Pancreas (tissue), 10 donors: ENCODE measurements around the gene CDC7. TPM values are rescaled to one million over a fixed set of nuclear protein-coding genes. Genes with fewer than 3 reads are reported as not detected.

Experiments used
- ATAC-seq, 4 donors: fragments of 200-7000 bp; cut with Tn5 transposase; one replicate each; pipeline versions ENCODE4 v1.8.0 to v1.9.1; 2020; ENCODE audit warnings: mild to moderate bottlenecking in 4 of 4, moderate library complexity in 4 of 4
- DNase-seq, 6 donors: peaks; one replicate each; pipeline ENCODE4 v3.0.0-alpha.2; 2020
- FAIRE-seq: peaks from 2 replicates; lab custom pipeline; 2012; peaks lifted over from hg19 to GRCh38; lab: Jason Lieb, UNC
- H3K27ac ChIP-seq, 4 donors: fragments of 200-600 bp; sonication (generic); 1 replicate in 3 of 4; 2 replicates in 1 of 4; pipeline versions ENCODE4 v1.5.0 to v1.8.0; 2020
- H3K27me3 ChIP-seq, 4 donors: fragments of 200-600 bp; one replicate each; pipeline ENCODE4 v1.8.0; 2021
- H3K36me3 ChIP-seq, 3 donors: fragments of 200-600 bp; sonication (generic) in 1 of 3; one replicate each; pipeline versions ENCODE4 v1.5.0 to v1.8.0; 2020 to 2021
- H3K4me1 ChIP-seq, 3 donors: fragments of 200-600 bp; one replicate each; pipeline ENCODE4 v1.8.0; 2021
- H3K4me3 ChIP-seq, 4 donors: fragments of 200-600 bp; sonication (generic) in 2 of 4; one replicate each; pipeline versions ENCODE4 v1.5.0 to v1.8.0; 2020 to 2021
- H3K9me3 ChIP-seq, 4 donors: fragments of 200-600 bp; one replicate each; pipeline ENCODE4 v1.8.0; 2021
- CTCF ChIP-seq, 4 donors: fragments of 200-600 bp; sonication (generic) in 3 of 4; IDR thresholded peaks; one replicate each; pipeline versions ENCODE4 v1.5.0 to v1.8.0; 2021; ENCODE audit warnings: antibody characterized with exemption in 4 of 4
- WGBS, 2 donors: extraction: QIAGEN DNeasy Blood & Tissue Kit; methylation state at CpG; one replicate each; pipeline ENCODE4 v1.1.7; 2013; 5-methylcytosine and 5-hydroxymethylcytosine counted together
- intact Hi-C, 3 donors: fragments of 100-400 bp; cut with DNase I; formaldehyde crosslinking; loops; one replicate each; pipeline versions ENCODE4 v1.11.1 to v1.14.2; 2022
- polyA plus RNA-seq, 2 donors: library from polyadenylated mRNA; stranded (reverse); fragments of 200-250 nt; gene quantifications; one replicate each; pipeline ENCODE4 v1.2.3, GENCODE V29; 2013
- total RNA-seq, 6 donors: library from RNA; stranded (reverse); fragmentation: NEBNext Ultra II Directional in 4 of 6; extraction: Animal tissue kit (Norgen Biotek cat#: 25700) in 4 of 6; gene quantifications; one replicate each; pipeline versions ENCODE4 v1.2.1 to v1.2.4, GENCODE V29; 2021 to 2023
- donor health status: healthy with polysubstance abuse.
- donor health status: DM: no; HTN: no; CAD: no; lungs with moderate emphysema.
- donor health status: DM: no; HTN: no; CAD: no.
- donor health status: control.
- donor health status: control.
- donor health status: Bipolar disorder and iron deficiency.
- donor health status: DM: yes; HTN: yes; CAD: no.
- donor health status: DM: no; HTN: no; CAD: no.
- donor health status: DM: no; HTN: no; CAD: no.
- donor health status: DM: yes; HTN: yes; CAD: no.

The CDC7 gene
- total and polyA plus RNA-seq, 8 donors = 0.56 to 2.4 (median 0.92) TPM

- H3K4me3 ChIP-seq = no peak overlapping the region
- no peaks in the 10 kb centered on the region for H3K9me3 ChIP-seq
- no peaks in the 10 kb centered on the region for H3K27me3 ChIP-seq
- H3K36me3 ChIP-seq = no peaks in the 10 kb centered on the region
- 90% methylated on average over 2 of the region's 2 CpGs for whole genome bisulfite sequencing, 2 donors
- no peak for TF ChIP-seq CTCF (IDR thresholded peaks at IDR 0.05)
- no peak overlapping the region for H3K27ac ChIP-seq
- no peak for DNase-seq
- intact Hi-C loops = no loop called here
- no peak for ATAC-seq
- FAIRE-seq = no peak
- H3K4me1 ChIP-seq = no peaks in the 10 kb centered on the region
Observed at GRCh38 chr1:91507328-91507727, 6.7 kb downstream of the CDC7 start.

- Histone ChIP-seq H3K4me3 (no peak overlapping the region), H3K27ac (no peak overlapping the region), H3K27me3 (no peaks in the 10 kb centered on the region), H3K4me1 (no peaks in the 10 kb centered on the region), H3K36me3 (no peaks in the 10 kb centered on the region), H3K9me3 (no peaks in the 10 kb centered on the region)
- intact Hi-C loops = loop anchor here (5.0 to 10.0 kb wide), 2 partner anchors 414 to 417 kb away; no protein-coding TSS in a partner anchor
- no peak for TF ChIP-seq CTCF (IDR thresholded peaks at IDR 0.05)
- no peak for DNase-seq
- 90 to 98% methylated on average over 1 of the region's 1 CpG for WGBS, 2 donors
- FAIRE-seq = no peak
- no peak for ATAC-seq
Observed at GRCh38 chr1:91510754-91511153, 10.1 kb downstream of the CDC7 start.

GRCh38 chr1:91511386-91511785 is 10.7 kb downstream of the CDC7 start:
- Histone ChIP-seq H3K4me3 (no peak overlapping the region), H3K9me3 (no peaks in the 10 kb centered on the region), H3K36me3 (no peaks in the 10 kb centered on the region), H3K27me3 (no peaks in the 10 kb centered on the region), H3K27ac (no peak overlapping the region), H3K4me1 (no peaks in the 10 kb centered on the region)
- peak in 3 of 4 donors; percentile 31 to 50 (median 47) for TF ChIP-seq CTCF (IDR thresholded peaks at IDR 0.05)
- FAIRE-seq (peak; percentile 93), DNase-seq (no peak), ATAC-seq (peak in 3 of 4 donors; percentile 60 to 66 (median 63))
- 30 to 33% methylated on average over 3 of the region's 3 CpGs for WGBS, 2 donors
- intact Hi-C loops = loop anchor here (5.0 to 10.0 kb wide), 2 partner anchors 413 to 416 kb away; no protein-coding TSS in a partner anchor

- H3K4me3 ChIP-seq = no peak overlapping the region
- intact Hi-C loops = loop anchor here (5.0 to 10.0 kb wide), 2 partner anchors 412 to 414 kb away; no protein-coding TSS in a partner anchor
- DNase-seq (no peak), FAIRE-seq (peak; percentile 93), ATAC-seq (peak in 1 of 4 donors; percentile 57)
- 61 to 74% methylated on average over 2 of the region's 2 CpGs for WGBS, 2 donors
- H3K4me1 ChIP-seq = no peaks in the 10 kb centered on the region
- H3K36me3 ChIP-seq = no peaks in the 10 kb centered on the region
- TF ChIP-seq CTCF (IDR thresholded peaks at IDR 0.05) = peak in 2 of 4 donors; percentile 8 to 12
- no peaks in the 10 kb centered on the region for H3K27me3 ChIP-seq
- no peaks in the 10 kb centered on the region for H3K9me3 ChIP-seq
- no peak overlapping the region for H3K27ac ChIP-seq
Observed at GRCh38 chr1:91513160-91513559, 12.5 kb downstream of the CDC7 start.

- FAIRE-seq (no peak), ATAC-seq (no peak), DNase-seq (no peak)
- no peaks in the 10 kb centered on the region for H3K27me3 ChIP-seq
- no peak for TF ChIP-seq CTCF (IDR thresholded peaks at IDR 0.05)
- H3K27ac ChIP-seq = no peak overlapping the region
- intact Hi-C loops = loop anchor here (5.0 to 10.0 kb wide), 2 partner anchors 411 to 414 kb away; no protein-coding TSS in a partner anchor
- no peaks in the 10 kb centered on the region for H3K9me3 ChIP-seq
- no peaks in the 10 kb centered on the region for H3K4me1 ChIP-seq
- no peak overlapping the region for H3K4me3 ChIP-seq
- 93 to 100% methylated on average over 1 of the region's 1 CpG for WGBS, 2 donors
- no peaks in the 10 kb centered on the region for H3K36me3 ChIP-seq
Observed at GRCh38 chr1:91513706-91514105, 13.1 kb downstream of the CDC7 start.
